HepG2 (cell line): ENCODE measurements around the gene ACP2. TPM values are rescaled to one million over a fixed set of nuclear protein-coding genes. Genes with fewer than 3 reads are reported as not detected.

ENCODE experiments used
- ARID5B ChIP-seq: IDR thresholded peaks from 2 replicates; pipeline ENCODE4 v1.4.0; 2020; ENCODE audit warnings: mild to moderate bottlenecking, missing genetic modification reagents
- ATF4 ChIP-seq, 2 experiments: fragments of 450-650 bp in 1 of 2; sonication (generic) in 1 of 2; formaldehyde crosslinking; IDR thresholded peaks; 2 replicates each; pipeline versions ENCODE4 v1.5.0 to v1.8.0; 2020 to 2022; ENCODE audit warnings: mild to moderate bottlenecking in 1 of 2, missing genetic modification reagents in 1 of 2
- FOXK1 ChIP-seq: sonication (generic); formaldehyde crosslinking; IDR thresholded peaks from 2 replicates; pipeline ENCODE4 v1.4.0; 2020; ENCODE audit warnings: low read depth, missing genetic modification reagents, borderline replicate concordance
- FOXO1 ChIP-seq: sonication (generic); formaldehyde crosslinking; IDR thresholded peaks from 2 replicates; pipeline ENCODE4 v1.4.0; 2020; ENCODE audit warnings: missing genetic modification reagents
- JUN ChIP-seq: sonication (generic); formaldehyde crosslinking; IDR thresholded peaks from 2 replicates; pipeline ENCODE4 v1.4.0; 2020; ENCODE audit warnings: mild to moderate bottlenecking, missing genetic modification reagents
- POGK ChIP-seq: sonication (generic); formaldehyde crosslinking; conservative IDR thresholded peaks from 2 replicates; pipeline ENCODE4 v1.8.0; 2022; ENCODE audit warnings: mild to moderate bottlenecking, moderate library complexity, missing genetic modification reagents
- PRMT3 ChIP-seq: sonication (generic); formaldehyde crosslinking; IDR thresholded peaks from 2 replicates; pipeline ENCODE4 v1.8.1; 2022; ENCODE audit warnings: low read depth, mild to moderate bottlenecking, moderate library complexity, missing genetic modification reagents, borderline replicate concordance
- SKI ChIP-seq: fragments of 450-650 bp; IDR thresholded peaks from one replicate; pipeline ENCODE4 v1.6.1; 2018; ENCODE audit warnings: mild to moderate bottlenecking; ENCODE audit not compliant: partially characterized antibody
- SOX6 ChIP-seq, 2 experiments: fragments of 450-650 bp in 1 of 2; sonication (generic) in 1 of 2; formaldehyde crosslinking in 1 of 2; IDR thresholded peaks; 2 replicates each; pipeline versions ENCODE4 v1.4.0 to v1.6.1; 2017 to 2020; ENCODE audit warnings: antibody characterized with exemption in 1 of 2, mild to moderate bottlenecking in 1 of 2, missing genetic modification reagents in 1 of 2
- TOPORS ChIP-seq: sonication (generic); formaldehyde crosslinking; IDR thresholded peaks from 2 replicates; pipeline ENCODE4 v1.8.0; 2023; ENCODE audit warnings: mild to moderate bottlenecking, missing genetic modification reagents
- WIZ ChIP-seq: sonication (generic); formaldehyde crosslinking; IDR thresholded peaks from 2 replicates; pipeline ENCODE4 v1.5.1; 2020; ENCODE audit warnings: mild to moderate bottlenecking, missing genetic modification reagents
- ZBTB46 ChIP-seq: sonication (generic); formaldehyde crosslinking; IDR thresholded peaks from 2 replicates; pipeline ENCODE4 v1.4.0; 2020; ENCODE audit warnings: mild to moderate bottlenecking, missing genetic modification reagents, borderline replicate concordance
- ZC3H4 ChIP-seq: sonication (generic); formaldehyde crosslinking; IDR thresholded peaks from 2 replicates; pipeline ENCODE4 v1.4.0; 2020; ENCODE audit warnings: missing genetic modification reagents, borderline replicate concordance
- ZNF30 ChIP-seq: sonication (generic); formaldehyde crosslinking; IDR thresholded peaks from 2 replicates; pipeline ENCODE4 v1.5.0; 2020; ENCODE audit warnings: mild to moderate bottlenecking, missing genetic modification reagents
- ZNF317 ChIP-seq: sonication (generic); formaldehyde crosslinking; IDR thresholded peaks from 2 replicates; pipeline ENCODE4 v1.5.0; 2020; ENCODE audit warnings: mild to moderate bottlenecking, missing genetic modification reagents
- ZNF549 ChIP-seq: sonication (generic); formaldehyde crosslinking; IDR thresholded peaks from 2 replicates; pipeline ENCODE4 v1.5.0; 2020; ENCODE audit warnings: missing genetic modification reagents
- ZNF747 ChIP-seq: sonication (generic); formaldehyde crosslinking; IDR thresholded peaks from 2 replicates; pipeline ENCODE4 v1.8.1; 2023; ENCODE audit warnings: missing genetic modification reagents, mild to moderate bottlenecking, borderline replicate concordance
- ZNF800 ChIP-seq: sonication (generic); formaldehyde crosslinking; IDR thresholded peaks from 2 replicates; pipeline ENCODE4 v1.4.0; 2020; ENCODE audit warnings: missing genetic modification reagents
- polyA plus RNA-seq, 8 experiments: library from polyadenylated mRNA; depleted of rRNA in 3 of 8; stranded (reverse) in 7 of 8; unstranded in 1 of 8; fragments of >200 nt; fragmentation: Illumina TruSeq in 4 of 8; extraction: Trizol in 4 of 8; gene quantifications; 2 replicates each; pipeline versions ENCODE4 v1.2.1 to v1.2.3, GENCODE V29; 2011 to 2016; ENCODE audit warnings: low read depth in 4 of 8, missing spikeins in 1 of 8, mixed read lengths in 1 of 8; ENCODE audit not compliant: insufficient read depth in 1 of 8
- total RNA-seq, 5 experiments: library from RNA; depleted of rRNA; stranded (reverse); fragments of >200 nt; fragmentation: Illumina TruSeq; extraction: Trizol; gene quantifications; 2 replicates each; pipeline ENCODE4 v1.2.3, GENCODE V29; 2016; ENCODE audit warnings: low read depth in 1 of 5

Gene ACP2
- total and polyA plus RNA-seq, 2 of the 13 experiments (the other 11 are each of a cell fraction or from before 2014, with no cell fraction given) = 17.7 to 20.2 TPM

GRCh38 chr11:47257517-47258316 lies 9.1 kb upstream of the ACP2 start, which contains the start of gene NR1H3 (continued):
- TF ChIP-seq FOXK1 (CRISPR knock-in tag) (peak; percentile 52; the same call in 1 of the 2 replicates), ZC3H4 (CRISPR knock-in tag) (no peak), ATF4 (CRISPR knock-in tag; IDR thresholded peaks at IDR 0.05) (peak in 1 of 2 experiments; percentile 62; a peak in 1 of 4 replicates), ZNF800 (CRISPR knock-in tag) (no peak), TOPORS (CRISPR knock-in tag) (no peak), JUN (no peak), FOXO1 (CRISPR knock-in tag) (no peak), POGK (peak; percentile 85; the same call in 1 of the 2 replicates), WIZ (no peak), ZNF317 (CRISPR knock-in tag) (no peak), SOX6 (IDR thresholded peaks at IDR 0.05) (no peak), SOX6 (CRISPR knock-in tag; IDR thresholded peaks at IDR 0.05) (peak; percentile 35; the same call in 1 of the 2 replicates), ZNF747 (no peak), PRMT3 (CRISPR knock-in tag) (0 out of 2 replicates have a peak, but pooled peaks have one; percentile 40), ZBTB46 (CRISPR knock-in tag) (no peak), SKI (no peak), ZNF549 (CRISPR knock-in tag) (no peak), ARID5B (CRISPR knock-in tag) (peak; percentile 66), ZNF30 (CRISPR knock-in tag) (no peak)
